Measurements from ENCODE around the gene NUP107. TPM values are rescaled to one million over a fixed set of nuclear protein-coding genes. Genes with fewer than 3 reads are reported as not detected.

The NUP107 gene
- total RNA-seq, 1 experiment from 2014 or later: 132 TPM

DNA sequence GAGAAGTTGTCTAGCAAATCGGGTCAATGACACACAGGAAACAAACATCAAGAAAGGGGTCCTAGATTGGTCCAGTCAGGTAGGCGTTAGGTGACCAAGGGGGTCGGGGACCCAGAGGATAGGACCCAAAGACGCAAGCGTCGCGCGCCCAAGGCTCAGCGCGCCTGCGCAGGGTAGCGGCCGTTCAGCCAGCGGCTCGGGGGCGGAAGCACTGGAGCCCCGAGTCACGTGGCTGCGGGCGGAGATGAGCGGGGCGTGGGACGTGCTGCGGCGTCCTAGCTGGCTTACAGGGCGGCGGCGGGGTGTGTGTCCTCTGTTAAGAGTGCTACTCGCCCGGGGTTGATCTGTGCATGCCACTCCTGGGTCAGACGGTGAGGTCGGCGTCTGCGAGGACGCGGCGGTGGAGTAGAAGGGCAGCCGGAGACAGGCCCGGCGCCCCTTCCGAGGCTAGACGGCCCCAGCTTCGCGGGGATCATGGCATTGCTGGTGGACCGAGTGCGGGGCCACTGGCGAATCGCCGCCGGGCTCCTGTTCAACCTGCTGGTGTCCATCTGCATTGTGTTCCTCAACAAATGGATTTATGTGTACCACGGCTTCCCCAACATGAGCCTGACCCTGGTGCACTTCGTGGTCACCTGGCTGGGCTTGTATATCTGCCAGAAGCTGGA, 59.3 kb downstream of the NUP107 start, which contains the start of gene SLC35E3 (continued):
- TF ChIP-seq, protein P1, sequence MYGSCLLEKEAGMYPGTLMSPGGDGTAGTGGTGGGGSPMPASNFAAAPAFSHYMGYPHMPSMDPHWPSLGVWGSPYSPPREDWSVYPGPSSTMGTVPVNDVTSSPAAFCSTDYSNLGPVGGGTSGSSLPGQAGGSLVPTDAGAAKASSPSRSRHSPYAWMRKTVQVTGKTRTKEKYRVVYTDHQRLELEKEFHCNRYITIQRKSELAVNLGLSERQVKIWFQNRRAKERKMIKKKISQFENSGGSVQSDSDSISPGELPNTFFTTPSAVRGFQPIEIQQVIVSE (CRISPR knock-in tag; IDR thresholded peaks at IDR 0.05; ENCODE audit: borderline replicate concordance): no peak
- TF ChIP-seq ZBTB21 (CRISPR knock-in tag; IDR thresholded peaks at IDR 0.05; ENCODE audit: borderline replicate concordance) (no peak), ZNF138 (CRISPR knock-in tag; conservative IDR thresholded peaks at IDR 0.05) (no peak), MYBL2 (CRISPR knock-in tag; IDR thresholded peaks at IDR 0.05) (0 out of 2 replicates have a peak, but pooled peaks have one; percentile 63), ZNF396 (CRISPR knock-in tag; IDR thresholded peaks at IDR 0.05; ENCODE audit: borderline replicate concordance) (no peak), NR2C2 (CRISPR knock-in tag; IDR thresholded peaks at IDR 0.05) (no peak), FOXK1 (CRISPR knock-in tag; IDR thresholded peaks at IDR 0.05) (peak; percentile 88), ESRRA (CRISPR knock-in tag; IDR thresholded peaks at IDR 0.05; ENCODE audit: borderline replicate concordance) (0 out of 2 replicates have a peak, but pooled peaks have one; percentile 41), RELA (CRISPR knock-in tag; IDR thresholded peaks at IDR 0.05; ENCODE audit: borderline replicate concordance) (0 out of 2 replicates have a peak, but pooled peaks have one; percentile 70)
- TF ChIP-seq, protein P2, sequence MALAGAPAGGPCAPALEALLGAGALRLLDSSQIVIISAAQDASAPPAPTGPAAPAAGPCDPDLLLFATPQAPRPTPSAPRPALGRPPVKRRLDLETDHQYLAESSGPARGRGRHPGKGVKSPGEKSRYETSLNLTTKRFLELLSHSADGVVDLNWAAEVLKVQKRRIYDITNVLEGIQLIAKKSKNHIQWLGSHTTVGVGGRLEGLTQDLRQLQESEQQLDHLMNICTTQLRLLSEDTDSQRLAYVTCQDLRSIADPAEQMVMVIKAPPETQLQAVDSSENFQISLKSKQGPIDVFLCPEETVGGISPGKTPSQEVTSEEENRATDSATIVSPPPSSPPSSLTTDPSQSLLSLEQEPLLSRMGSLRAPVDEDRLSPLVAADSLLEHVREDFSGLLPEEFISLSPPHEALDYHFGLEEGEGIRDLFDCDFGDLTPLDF (CRISPR knock-in tag; IDR thresholded peaks at IDR 0.05): no peak
- TF ChIP-seq, protein P3, sequence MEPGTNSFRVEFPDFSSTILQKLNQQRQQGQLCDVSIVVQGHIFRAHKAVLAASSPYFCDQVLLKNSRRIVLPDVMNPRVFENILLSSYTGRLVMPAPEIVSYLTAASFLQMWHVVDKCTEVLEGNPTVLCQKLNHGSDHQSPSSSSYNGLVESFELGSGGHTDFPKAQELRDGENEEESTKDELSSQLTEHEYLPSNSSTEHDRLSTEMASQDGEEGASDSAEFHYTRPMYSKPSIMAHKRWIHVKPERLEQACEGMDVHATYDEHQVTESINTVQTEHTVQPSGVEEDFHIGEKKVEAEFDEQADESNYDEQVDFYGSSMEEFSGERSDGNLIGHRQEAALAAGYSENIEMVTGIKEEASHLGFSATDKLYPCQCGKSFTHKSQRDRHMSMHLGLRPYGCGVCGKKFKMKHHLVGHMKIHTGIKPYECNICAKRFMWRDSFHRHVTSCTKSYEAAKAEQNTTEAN (CRISPR knock-in tag; IDR thresholded peaks at IDR 0.05): peak; percentile 79; the same call in 1 of the 2 replicates
- TF ChIP-seq, protein P4, sequence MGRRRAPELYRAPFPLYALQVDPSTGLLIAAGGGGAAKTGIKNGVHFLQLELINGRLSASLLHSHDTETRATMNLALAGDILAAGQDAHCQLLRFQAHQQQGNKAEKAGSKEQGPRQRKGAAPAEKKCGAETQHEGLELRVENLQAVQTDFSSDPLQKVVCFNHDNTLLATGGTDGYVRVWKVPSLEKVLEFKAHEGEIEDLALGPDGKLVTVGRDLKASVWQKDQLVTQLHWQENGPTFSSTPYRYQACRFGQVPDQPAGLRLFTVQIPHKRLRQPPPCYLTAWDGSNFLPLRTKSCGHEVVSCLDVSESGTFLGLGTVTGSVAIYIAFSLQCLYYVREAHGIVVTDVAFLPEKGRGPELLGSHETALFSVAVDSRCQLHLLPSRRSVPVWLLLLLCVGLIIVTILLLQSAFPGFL (CRISPR knock-in tag; IDR thresholded peaks at IDR 0.05; ENCODE audit: borderline replicate concordance): 0 out of 2 replicates have a peak, but pooled peaks have one; percentile 73
- TF ChIP-seq, protein P5, sequence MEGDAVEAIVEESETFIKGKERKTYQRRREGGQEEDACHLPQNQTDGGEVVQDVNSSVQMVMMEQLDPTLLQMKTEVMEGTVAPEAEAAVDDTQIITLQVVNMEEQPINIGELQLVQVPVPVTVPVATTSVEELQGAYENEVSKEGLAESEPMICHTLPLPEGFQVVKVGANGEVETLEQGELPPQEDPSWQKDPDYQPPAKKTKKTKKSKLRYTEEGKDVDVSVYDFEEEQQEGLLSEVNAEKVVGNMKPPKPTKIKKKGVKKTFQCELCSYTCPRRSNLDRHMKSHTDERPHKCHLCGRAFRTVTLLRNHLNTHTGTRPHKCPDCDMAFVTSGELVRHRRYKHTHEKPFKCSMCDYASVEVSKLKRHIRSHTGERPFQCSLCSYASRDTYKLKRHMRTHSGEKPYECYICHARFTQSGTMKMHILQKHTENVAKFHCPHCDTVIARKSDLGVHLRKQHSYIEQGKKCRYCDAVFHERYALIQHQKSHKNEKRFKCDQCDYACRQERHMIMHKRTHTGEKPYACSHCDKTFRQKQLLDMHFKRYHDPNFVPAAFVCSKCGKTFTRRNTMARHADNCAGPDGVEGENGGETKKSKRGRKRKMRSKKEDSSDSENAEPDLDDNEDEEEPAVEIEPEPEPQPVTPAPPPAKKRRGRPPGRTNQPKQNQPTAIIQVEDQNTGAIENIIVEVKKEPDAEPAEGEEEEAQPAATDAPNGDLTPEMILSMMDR (IDR thresholded peaks at IDR 0.05): no peak
- TF ChIP-seq, protein P6, sequence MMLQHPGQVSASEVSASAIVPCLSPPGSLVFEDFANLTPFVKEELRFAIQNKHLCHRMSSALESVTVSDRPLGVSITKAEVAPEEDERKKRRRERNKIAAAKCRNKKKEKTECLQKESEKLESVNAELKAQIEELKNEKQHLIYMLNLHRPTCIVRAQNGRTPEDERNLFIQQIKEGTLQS (CRISPR knock-in tag; conservative IDR thresholded peaks at IDR 0.05): no peak
- TF ChIP-seq, protein P7, sequence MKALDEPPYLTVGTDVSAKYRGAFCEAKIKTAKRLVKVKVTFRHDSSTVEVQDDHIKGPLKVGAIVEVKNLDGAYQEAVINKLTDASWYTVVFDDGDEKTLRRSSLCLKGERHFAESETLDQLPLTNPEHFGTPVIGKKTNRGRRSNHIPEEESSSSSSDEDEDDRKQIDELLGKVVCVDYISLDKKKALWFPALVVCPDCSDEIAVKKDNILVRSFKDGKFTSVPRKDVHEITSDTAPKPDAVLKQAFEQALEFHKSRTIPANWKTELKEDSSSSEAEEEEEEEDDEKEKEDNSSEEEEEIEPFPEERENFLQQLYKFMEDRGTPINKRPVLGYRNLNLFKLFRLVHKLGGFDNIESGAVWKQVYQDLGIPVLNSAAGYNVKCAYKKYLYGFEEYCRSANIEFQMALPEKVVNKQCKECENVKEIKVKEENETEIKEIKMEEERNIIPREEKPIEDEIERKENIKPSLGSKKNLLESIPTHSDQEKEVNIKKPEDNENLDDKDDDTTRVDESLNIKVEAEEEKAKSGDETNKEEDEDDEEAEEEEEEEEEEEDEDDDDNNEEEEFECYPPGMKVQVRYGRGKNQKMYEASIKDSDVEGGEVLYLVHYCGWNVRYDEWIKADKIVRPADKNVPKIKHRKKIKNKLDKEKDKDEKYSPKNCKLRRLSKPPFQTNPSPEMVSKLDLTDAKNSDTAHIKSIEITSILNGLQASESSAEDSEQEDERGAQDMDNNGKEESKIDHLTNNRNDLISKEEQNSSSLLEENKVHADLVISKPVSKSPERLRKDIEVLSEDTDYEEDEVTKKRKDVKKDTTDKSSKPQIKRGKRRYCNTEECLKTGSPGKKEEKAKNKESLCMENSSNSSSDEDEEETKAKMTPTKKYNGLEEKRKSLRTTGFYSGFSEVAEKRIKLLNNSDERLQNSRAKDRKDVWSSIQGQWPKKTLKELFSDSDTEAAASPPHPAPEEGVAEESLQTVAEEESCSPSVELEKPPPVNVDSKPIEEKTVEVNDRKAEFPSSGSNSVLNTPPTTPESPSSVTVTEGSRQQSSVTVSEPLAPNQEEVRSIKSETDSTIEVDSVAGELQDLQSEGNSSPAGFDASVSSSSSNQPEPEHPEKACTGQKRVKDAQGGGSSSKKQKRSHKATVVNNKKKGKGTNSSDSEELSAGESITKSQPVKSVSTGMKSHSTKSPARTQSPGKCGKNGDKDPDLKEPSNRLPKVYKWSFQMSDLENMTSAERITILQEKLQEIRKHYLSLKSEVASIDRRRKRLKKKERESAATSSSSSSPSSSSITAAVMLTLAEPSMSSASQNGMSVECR (CRISPR knock-in tag; IDR thresholded peaks at IDR 0.05; ENCODE audit: borderline replicate concordance): peak; percentile 78
- TF ChIP-seq, protein P8, sequence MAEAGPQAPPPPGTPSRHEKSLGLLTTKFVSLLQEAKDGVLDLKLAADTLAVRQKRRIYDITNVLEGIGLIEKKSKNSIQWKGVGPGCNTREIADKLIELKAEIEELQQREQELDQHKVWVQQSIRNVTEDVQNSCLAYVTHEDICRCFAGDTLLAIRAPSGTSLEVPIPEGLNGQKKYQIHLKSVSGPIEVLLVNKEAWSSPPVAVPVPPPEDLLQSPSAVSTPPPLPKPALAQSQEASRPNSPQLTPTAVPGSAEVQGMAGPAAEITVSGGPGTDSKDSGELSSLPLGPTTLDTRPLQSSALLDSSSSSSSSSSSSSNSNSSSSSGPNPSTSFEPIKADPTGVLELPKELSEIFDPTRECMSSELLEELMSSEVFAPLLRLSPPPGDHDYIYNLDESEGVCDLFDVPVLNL (CRISPR knock-in tag; IDR thresholded peaks at IDR 0.05; ENCODE audit: borderline replicate concordance, low read depth): 0 out of 2 replicates have a peak, but pooled peaks have one; percentile 45
- TF ChIP-seq, protein P9, sequence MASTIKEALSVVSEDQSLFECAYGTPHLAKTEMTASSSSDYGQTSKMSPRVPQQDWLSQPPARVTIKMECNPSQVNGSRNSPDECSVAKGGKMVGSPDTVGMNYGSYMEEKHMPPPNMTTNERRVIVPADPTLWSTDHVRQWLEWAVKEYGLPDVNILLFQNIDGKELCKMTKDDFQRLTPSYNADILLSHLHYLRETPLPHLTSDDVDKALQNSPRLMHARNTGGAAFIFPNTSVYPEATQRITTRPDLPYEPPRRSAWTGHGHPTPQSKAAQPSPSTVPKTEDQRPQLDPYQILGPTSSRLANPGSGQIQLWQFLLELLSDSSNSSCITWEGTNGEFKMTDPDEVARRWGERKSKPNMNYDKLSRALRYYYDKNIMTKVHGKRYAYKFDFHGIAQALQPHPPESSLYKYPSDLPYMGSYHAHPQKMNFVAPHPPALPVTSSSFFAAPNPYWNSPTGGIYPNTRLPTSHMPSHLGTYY (CRISPR knock-in tag; IDR thresholded peaks at IDR 0.05): peak; percentile 76; the same call in 1 of the 2 replicates
- TF ChIP-seq, protein P10, sequence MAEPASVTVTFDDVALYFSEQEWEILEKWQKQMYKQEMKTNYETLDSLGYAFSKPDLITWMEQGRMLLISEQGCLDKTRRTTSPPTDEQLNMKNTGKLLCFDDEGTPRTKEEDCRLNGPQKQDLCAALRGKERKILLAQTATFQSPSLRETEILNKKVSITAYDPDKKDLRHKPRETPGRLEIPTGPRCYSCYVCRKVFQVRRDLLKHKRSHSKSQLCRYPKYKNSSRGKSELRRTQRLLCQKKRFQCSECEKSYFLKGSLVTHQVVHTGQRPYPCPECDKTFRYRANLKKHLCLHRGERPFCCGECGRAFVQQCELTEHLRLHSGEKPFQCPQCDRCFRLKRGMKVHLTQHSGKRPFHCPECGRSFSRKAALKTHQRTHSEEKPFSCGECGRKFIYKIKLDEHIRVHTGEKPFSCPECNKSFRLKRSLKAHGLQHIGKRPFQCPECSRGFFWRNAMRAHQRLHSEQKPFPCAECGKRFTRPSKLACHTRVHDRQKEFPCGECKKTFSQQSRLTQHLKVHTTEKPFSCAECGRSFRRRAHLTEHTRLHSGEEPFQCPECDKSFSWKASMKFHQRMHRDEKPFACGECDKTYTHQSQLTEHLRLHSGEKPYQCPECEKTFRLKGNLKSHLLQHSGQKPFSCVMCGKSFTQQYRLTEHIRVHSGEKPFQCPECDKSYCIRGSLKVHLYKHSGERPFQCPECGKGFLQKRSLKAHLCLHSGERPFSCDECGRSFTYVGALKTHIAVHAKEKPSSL (CRISPR knock-in tag; conservative IDR thresholded peaks at IDR 0.05): peak; percentile 71; the same call in 1 of the 2 replicates
- TF ChIP-seq, protein P11, sequence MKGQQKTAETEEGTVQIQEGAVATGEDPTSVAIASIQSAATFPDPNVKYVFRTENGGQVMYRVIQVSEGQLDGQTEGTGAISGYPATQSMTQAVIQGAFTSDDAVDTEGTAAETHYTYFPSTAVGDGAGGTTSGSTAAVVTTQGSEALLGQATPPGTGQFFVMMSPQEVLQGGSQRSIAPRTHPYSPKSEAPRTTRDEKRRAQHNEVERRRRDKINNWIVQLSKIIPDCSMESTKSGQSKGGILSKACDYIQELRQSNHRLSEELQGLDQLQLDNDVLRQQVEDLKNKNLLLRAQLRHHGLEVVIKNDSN (CRISPR knock-in tag; IDR thresholded peaks at IDR 0.05): peak; percentile 98
